ENCODE measurements around the gene ITPRID1. TPM values are rescaled to one million over a fixed set of nuclear protein-coding genes. Genes with fewer than 3 reads are reported as not detected.

The ITPRID1 gene
- total RNA-seq, 1 experiment from 2014 or later = 0.21 TPM

- H3K4me1 ChIP-seq (ENCODE audit: insufficient read depth, low read length, poor library complexity, severe bottlenecking) = no peaks in the 10 kb centered on the region
- no peaks in the 10 kb centered on the region for H3K9me3 ChIP-seq (ENCODE audit: low read depth, low read length, poor library complexity, severe bottlenecking)
- intact Hi-C loops (cut with micrococcal nuclease; ENCODE audit: unreplicated experiment) = no loop called here
- CTCF ChIA-PET = no interaction called here
- no peaks in the 10 kb centered on the region for H3K36me3 ChIP-seq (ENCODE audit: insufficient read depth, low read length, poor library complexity, severe bottlenecking)
- TF ChIP-seq EZH2 (IDR thresholded peaks at IDR 0.05; ENCODE audit: borderline replicate concordance, low read depth, low read length, poor library complexity, severe bottlenecking) (no peak), CTCF (conservative IDR thresholded peaks at IDR 0.05; ENCODE audit: low read depth, low read length) (no peak)
- no peak overlapping the region for H3K27ac ChIP-seq (ENCODE audit: low read depth, low read length, poor library complexity, severe bottlenecking)
- no TSS peak for BruUV-seq (replicated peaks)
- POLR2A ChIA-PET (ENCODE audit: low non-redundant PET) = no interaction called here
- H3K27me3 ChIP-seq (replicated peaks; ENCODE audit: insufficient read depth, low read depth, low read length, poor library complexity) = no peaks in the 10 kb centered on the region
- no peak overlapping the region for H3K4me3 ChIP-seq (ENCODE audit: low read depth, low read length, poor library complexity, severe bottlenecking)
- no peak for DNase-seq (ENCODE audit: low spot score)
Observed at GRCh38 chr7:31646942-31647341, 133.1 kb downstream of the ITPRID1 start.

- ChIA-PET CTCF (no interaction called here), POLR2A (ENCODE audit: low non-redundant PET) (no interaction called here)
- Histone ChIP-seq H3K4me3 (ENCODE audit: low read depth, low read length, poor library complexity, severe bottlenecking) (no peak overlapping the region), H3K4me1 (ENCODE audit: insufficient read depth, low read length, poor library complexity, severe bottlenecking) (no peaks in the 10 kb centered on the region), H3K27ac (ENCODE audit: low read depth, low read length, poor library complexity, severe bottlenecking) (no peak overlapping the region), H3K36me3 (ENCODE audit: insufficient read depth, low read length, poor library complexity, severe bottlenecking) (no peaks in the 10 kb centered on the region), H3K9me3 (ENCODE audit: low read depth, low read length, poor library complexity, severe bottlenecking) (no peaks in the 10 kb centered on the region), H3K27me3 (replicated peaks; ENCODE audit: insufficient read depth, low read depth, low read length, poor library complexity) (no peaks in the 10 kb centered on the region)
- no TSS peak for BruUV-seq (replicated peaks)
- no peak for TF ChIP-seq CTCF (conservative IDR thresholded peaks at IDR 0.05; ENCODE audit: low read depth, low read length)
- TF ChIP-seq EZH2 (IDR thresholded peaks at IDR 0.05; ENCODE audit: borderline replicate concordance, low read depth, low read length, poor library complexity, severe bottlenecking) = no peak
- intact Hi-C loops (cut with micrococcal nuclease; ENCODE audit: unreplicated experiment) = no loop called here
- no peak for DNase-seq (ENCODE audit: low spot score)
Observed at GRCh38 chr7:31647511-31647910, 133.6 kb downstream of the ITPRID1 start.

- Histone ChIP-seq H3K4me3 (ENCODE audit: low read depth, low read length, poor library complexity, severe bottlenecking) (no peak overlapping the region), H3K27me3 (replicated peaks; ENCODE audit: insufficient read depth, low read depth, low read length, poor library complexity) (no peaks in the 10 kb centered on the region), H3K4me1 (ENCODE audit: insufficient read depth, low read length, poor library complexity, severe bottlenecking) (no peaks in the 10 kb centered on the region), H3K27ac (ENCODE audit: low read depth, low read length, poor library complexity, severe bottlenecking) (no peak overlapping the region), H3K9me3 (ENCODE audit: low read depth, low read length, poor library complexity, severe bottlenecking) (no peaks in the 10 kb centered on the region), H3K36me3 (ENCODE audit: insufficient read depth, low read length, poor library complexity, severe bottlenecking) (no peaks in the 10 kb centered on the region)
- BruUV-seq (replicated peaks) = no TSS peak
- CTCF ChIA-PET = interaction anchor here (1.0 kb wide), 1 partner anchor 514 kb away, joined by 3 read pairs; no protein-coding TSS in a partner anchor
- peak; percentile 35 for DNase-seq (ENCODE audit: low spot score)
- POLR2A ChIA-PET (ENCODE audit: low non-redundant PET) = no interaction called here
- intact Hi-C loops (cut with micrococcal nuclease; ENCODE audit: unreplicated experiment) = loop anchor here (2.0 kb wide), 1 partner anchor 89 kb away; no protein-coding TSS in a partner anchor
- TF ChIP-seq CTCF (conservative IDR thresholded peaks at IDR 0.05; ENCODE audit: low read depth, low read length) (peak; percentile 46), EZH2 (IDR thresholded peaks at IDR 0.05; ENCODE audit: borderline replicate concordance, low read depth, low read length, poor library complexity, severe bottlenecking) (no peak)
Observed at GRCh38 chr7:31648288-31648687, 134.4 kb downstream of the ITPRID1 start.

Data from A673 (cell line).